GM12875 (cell line): ENCODE data around the gene PHYH.

ENCODE experiments used
- H3K4me3 ChIP-seq: one replicate; pipeline ENCODE4 v1.5.1; 2011; ENCODE audit warnings: low read depth, low read length, control low read depth
- CTCF ChIP-seq: IDR thresholded peaks from 2 replicates; pipeline ENCODE4 v1.5.1; 2011; ENCODE audit warnings: low read depth, mild to moderate bottlenecking, control low read depth, inconsistent platforms, low read length, moderate library complexity, borderline replicate concordance; ENCODE audit not compliant: insufficient read depth

Gene PHYH

GRCh38 chr10:13299437-13300287 is at the start of gene PHYH:
TSS of gene PHYH (minus strand) at chr10:13300064. CDS start at chr10:13300042, 22 bp downstream.
- peak within 1 kb of the TSS; percentile 77 for H3K4me3 ChIP-seq
- TF ChIP-seq CTCF: no peak

GRCh38 chr10:13348216-13349017 is 48.6 kb upstream of the PHYH start, which contains the start of gene SEPHS1:
TSS of gene SEPHS1 (minus strand) at chr10:13348293. CDS start at chr10:13344950, 3,343 bp downstream.
- no peak for TF ChIP-seq CTCF

GRCh38 chr10:13347500-13348156 is 47.8 kb upstream of the PHYH start:
- H3K4me3 ChIP-seq: peak overlapping the region; percentile 61
- TF ChIP-seq CTCF: no peak

More at GRCh38 chr10:13348216-13349017, 48.6 kb upstream of the PHYH start, which contains the start of gene SEPHS1:
- H3K4me3 ChIP-seq: peak within 1 kb of the TSS; percentile 61

- H3K4me3 ChIP-seq: peak overlapping the region; percentile 61
- no peak for TF ChIP-seq CTCF
These were observed 47.2 kb upstream of the PHYH start for GRCh38 chr10:13347043-13347499.

GRCh38 chr10:13346283-13347042 is 46.6 kb upstream of the PHYH start:
- TF ChIP-seq CTCF: no peak
- H3K4me3 ChIP-seq: peak overlapping the region; percentile 61
